HepG2 (cell line): ENCODE measurements around the gene NLRP5.

Source experiments
- ARHGAP35 ChIP-seq: sonication (generic); formaldehyde crosslinking; IDR thresholded peaks from 2 replicates; pipeline ENCODE4 v1.9.0; 2022; ENCODE audit warnings: mild to moderate bottlenecking, inconsistent platforms, moderate library complexity, missing genetic modification reagents, borderline replicate concordance
- CHD2 ChIP-seq: IDR thresholded peaks from 2 replicates; pipeline ENCODE4 v1.6.1; 2011; ENCODE audit warnings: low read depth, low read length, improper control_type of control experiment
- CTCF ChIP-seq: sonication (generic); formaldehyde crosslinking; IDR thresholded peaks from 2 replicates; pipeline ENCODE4 v1.5.0; 2020; ENCODE audit warnings: mild to moderate bottlenecking, missing genetic modification reagents, moderate library complexity
- FOXK1 ChIP-seq: sonication (generic); formaldehyde crosslinking; IDR thresholded peaks from 2 replicates; pipeline ENCODE4 v1.4.0; 2020; ENCODE audit warnings: low read depth, missing genetic modification reagents, borderline replicate concordance
- IKZF1 ChIP-seq: fragments of 450-650 bp; IDR thresholded peaks from 2 replicates; pipeline ENCODE4 v1.7.1; 2016
- MXI1 ChIP-seq: IDR thresholded peaks from 3 replicates; pipeline ENCODE4 v1.6.1; 2012; ENCODE audit warnings: low read depth, low read length, inconsistent platforms, borderline replicate concordance
- NPAS2 ChIP-seq: sonication (generic); formaldehyde crosslinking; IDR thresholded peaks from 2 replicates; pipeline ENCODE4 v1.8.0; 2022; ENCODE audit warnings: mild to moderate bottlenecking, missing genetic modification reagents, borderline replicate concordance
- POLR2A ChIP-seq, 2 experiments: IDR thresholded peaks; 2 replicates each; pipeline ENCODE4 v1.6.1; 2011; ENCODE audit warnings: low read depth in 2 of 2, low read length in 2 of 2, mild to moderate bottlenecking in 1 of 2, moderate library complexity in 1 of 2; ENCODE audit not compliant: insufficient read depth in 1 of 2
- ZNF205 ChIP-seq: IDR thresholded peaks from 2 replicates; pipeline ENCODE4 v1.6.1; 2018; ENCODE audit warnings: missing biosample characterization, missing genetic modification reagents
- ZNF251 ChIP-seq: sonication (generic); formaldehyde crosslinking; IDR thresholded peaks from 2 replicates; pipeline ENCODE4 v1.9.0; 2021; ENCODE audit warnings: mild to moderate bottlenecking, missing genetic modification reagents
- TF ChIP-seq, protein P1 (sequence below): sonication (generic); formaldehyde crosslinking; IDR thresholded peaks from 2 replicates; pipeline ENCODE4 v1.4.0; 2020; ENCODE audit warnings: mild to moderate bottlenecking, missing genetic modification reagents
- TF ChIP-seq, protein P2 (sequence below): sonication (generic); formaldehyde crosslinking; IDR thresholded peaks from 2 replicates; pipeline ENCODE4 v1.5.0; 2020; ENCODE audit warnings: mild to moderate bottlenecking, missing genetic modification reagents
- TF ChIP-seq, protein P3 (sequence below): sonication (generic); formaldehyde crosslinking; IDR thresholded peaks from 2 replicates; pipeline ENCODE4 v1.8.1; 2023; ENCODE audit warnings: mild to moderate bottlenecking, missing genetic modification reagents

- TF ChIP-seq POLR2A (IDR thresholded peaks at IDR 0.05; ENCODE audit: insufficient read depth in 1 of 2, low read depth in 2 of 2, low read length in 2 of 2) (no peak), CTCF (CRISPR knock-in tag) (no peak), CHD2 (no peak), IKZF1 (no peak), FOXK1 (no peak), NPAS2 (CRISPR knock-in tag) (no peak), ARHGAP35 (CRISPR knock-in tag) (no peak), ZNF205 (CRISPR knock-in tag) (no peak), MXI1 (no peak), ZNF251 (CRISPR knock-in tag) (no peak)
- TF ChIP-seq, protein P1, sequence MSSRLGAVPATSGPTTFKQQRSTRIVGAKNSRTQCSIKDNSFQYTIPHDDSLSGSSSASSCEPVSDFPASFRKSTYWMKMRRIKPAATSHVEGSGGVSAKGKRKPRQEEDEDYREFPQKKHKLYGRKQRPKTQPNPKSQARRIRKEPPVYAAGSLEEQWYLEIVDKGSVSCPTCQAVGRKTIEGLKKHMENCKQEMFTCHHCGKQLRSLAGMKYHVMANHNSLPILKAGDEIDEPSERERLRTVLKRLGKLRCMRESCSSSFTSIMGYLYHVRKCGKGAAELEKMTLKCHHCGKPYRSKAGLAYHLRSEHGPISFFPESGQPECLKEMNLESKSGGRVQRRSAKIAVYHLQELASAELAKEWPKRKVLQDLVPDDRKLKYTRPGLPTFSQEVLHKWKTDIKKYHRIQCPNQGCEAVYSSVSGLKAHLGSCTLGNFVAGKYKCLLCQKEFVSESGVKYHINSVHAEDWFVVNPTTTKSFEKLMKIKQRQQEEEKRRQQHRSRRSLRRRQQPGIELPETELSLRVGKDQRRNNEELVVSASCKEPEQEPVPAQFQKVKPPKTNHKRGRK: no peak
- TF ChIP-seq, protein P2, sequence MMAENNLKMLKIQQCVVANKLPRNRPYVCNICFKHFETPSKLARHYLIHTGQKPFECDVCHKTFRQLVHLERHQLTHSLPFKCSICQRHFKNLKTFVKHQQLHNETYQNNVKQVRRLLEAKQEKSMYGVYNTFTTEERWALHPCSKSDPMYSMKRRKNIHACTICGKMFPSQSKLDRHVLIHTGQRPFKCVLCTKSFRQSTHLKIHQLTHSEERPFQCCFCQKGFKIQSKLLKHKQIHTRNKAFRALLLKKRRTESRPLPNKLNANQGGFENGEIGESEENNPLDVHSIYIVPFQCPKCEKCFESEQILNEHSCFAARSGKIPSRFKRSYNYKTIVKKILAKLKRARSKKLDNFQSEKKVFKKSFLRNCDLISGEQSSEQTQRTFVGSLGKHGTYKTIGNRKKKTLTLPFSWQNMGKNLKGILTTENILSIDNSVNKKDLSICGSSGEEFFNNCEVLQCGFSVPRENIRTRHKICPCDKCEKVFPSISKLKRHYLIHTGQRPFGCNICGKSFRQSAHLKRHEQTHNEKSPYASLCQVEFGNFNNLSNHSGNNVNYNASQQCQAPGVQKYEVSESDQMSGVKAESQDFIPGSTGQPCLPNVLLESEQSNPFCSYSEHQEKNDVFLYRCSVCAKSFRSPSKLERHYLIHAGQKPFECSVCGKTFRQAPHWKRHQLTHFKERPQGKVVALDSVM (CRISPR knock-in tag): no peak
- TF ChIP-seq, protein P3, sequence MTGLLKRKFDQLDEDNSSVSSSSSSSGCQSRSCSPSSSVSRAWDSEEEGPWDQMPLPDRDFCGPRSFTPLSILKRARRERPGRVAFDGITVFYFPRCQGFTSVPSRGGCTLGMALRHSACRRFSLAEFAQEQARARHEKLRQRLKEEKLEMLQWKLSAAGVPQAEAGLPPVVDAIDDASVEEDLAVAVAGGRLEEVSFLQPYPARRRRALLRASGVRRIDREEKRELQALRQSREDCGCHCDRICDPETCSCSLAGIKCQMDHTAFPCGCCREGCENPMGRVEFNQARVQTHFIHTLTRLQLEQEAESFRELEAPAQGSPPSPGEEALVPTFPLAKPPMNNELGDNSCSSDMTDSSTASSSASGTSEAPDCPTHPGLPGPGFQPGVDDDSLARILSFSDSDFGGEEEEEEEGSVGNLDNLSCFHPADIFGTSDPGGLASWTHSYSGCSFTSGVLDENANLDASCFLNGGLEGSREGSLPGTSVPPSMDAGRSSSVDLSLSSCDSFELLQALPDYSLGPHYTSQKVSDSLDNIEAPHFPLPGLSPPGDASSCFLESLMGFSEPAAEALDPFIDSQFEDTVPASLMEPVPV (CRISPR knock-in tag): no peak
Measured at GRCh38 chr19:55973982-55974381, 12.6 kb upstream of the NLRP5 start.
